Effector CD4-positive, alpha-beta T cell (primary cell): Measurements from ENCODE around the gene LGALS4.
"Not testable (repeated sequence)": the region's sequence is repeated elsewhere in the genome, so short reads cannot be mapped to it uniquely, and the experiment has no call there.

Experiments
- DNase-seq: peaks from one replicate; pipeline ENCODE4 v3.0.0-alpha.2; 2020

Gene LGALS4

GRCh38 chr19:38819231-38819920 is 6.6 kb upstream of the LGALS4 start:
- DNase-seq = no peak

- DNase-seq = no peak
These were observed 4.3 kb upstream of the LGALS4 start for GRCh38 chr19:38817081-38817480.

- no peak for DNase-seq
These were observed 3.5 kb upstream of the LGALS4 start for GRCh38 chr19:38816131-38816750.

- DNase-seq = no peak
These were observed 2.6 kb upstream of the LGALS4 start for GRCh38 chr19:38815059-38816001.

DNA sequence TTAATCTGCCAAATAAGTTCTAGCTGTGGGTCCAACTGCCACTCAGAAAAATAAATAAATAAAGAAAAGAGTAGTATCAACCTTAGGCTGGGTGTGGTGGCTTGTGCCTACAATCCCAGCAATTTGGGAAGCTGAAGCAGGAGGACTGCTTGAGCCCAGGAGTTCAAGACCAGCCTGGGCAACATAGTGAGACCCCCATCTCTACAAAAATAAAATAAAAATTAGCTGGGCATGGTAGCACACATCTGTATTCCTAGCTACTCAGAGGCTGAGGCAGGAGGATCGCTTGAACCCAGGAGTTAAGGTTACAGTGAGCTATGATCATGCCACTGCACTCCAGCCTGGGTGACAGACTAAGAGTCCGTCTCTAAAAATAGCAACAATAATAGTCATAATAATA is 1.2 kb upstream of the LGALS4 start:
- not testable (repeated sequence) for DNase-seq

- DNase-seq = no peak
These were observed 578 bp upstream of the LGALS4 start for GRCh38 chr19:38813323-38813722.

- DNase-seq = no peak
These were observed 520 bp downstream of the LGALS4 start for GRCh38 chr19:38812009-38812840.

DNA sequence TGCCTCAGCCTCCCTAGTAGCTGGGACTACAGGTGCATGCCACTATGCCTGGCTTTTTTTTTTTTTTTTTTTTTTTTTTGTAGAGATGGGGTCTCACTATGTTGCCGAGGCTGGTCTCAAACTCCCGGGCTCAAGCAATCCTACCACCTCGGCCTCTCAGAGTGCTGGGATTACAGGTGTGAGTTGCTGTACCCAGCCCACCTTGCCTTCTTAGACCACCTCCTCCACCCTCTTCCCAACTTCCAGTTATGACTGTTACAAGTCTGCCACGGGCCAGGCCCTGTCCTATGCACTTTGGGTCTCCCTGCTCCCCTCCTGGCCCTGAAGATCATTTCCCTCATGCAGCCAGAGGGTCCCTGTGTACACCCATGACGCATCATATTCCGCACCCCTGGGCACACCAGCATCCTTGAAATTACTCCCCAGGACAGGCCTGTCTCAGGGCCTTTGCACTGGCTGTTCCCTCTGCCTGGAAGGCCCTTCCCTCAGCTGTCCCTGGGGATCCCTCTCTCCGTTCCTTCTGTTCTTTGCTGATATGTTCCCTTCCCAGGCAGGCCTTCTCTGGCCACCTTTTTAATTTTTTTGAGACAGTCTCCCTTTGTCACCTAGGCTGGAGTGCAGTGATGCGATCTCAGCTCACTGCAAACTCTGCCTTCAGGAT is 3.0 kb downstream of the LGALS4 start:
- DNase-seq = no peak

- no peak for DNase-seq
These were observed 4.0 kb downstream of the LGALS4 start for GRCh38 chr19:38808741-38809140.

GRCh38 chr19:38807374-38808098 is 5.2 kb downstream of the LGALS4 start:
- DNase-seq = not testable (repeated sequence)

GRCh38 chr19:38806371-38806770 is 6.4 kb downstream of the LGALS4 start:
- no peak for DNase-seq

GRCh38 chr19:38805180-38805579 is 7.6 kb downstream of the LGALS4 start:
- no peak for DNase-seq

DNA sequence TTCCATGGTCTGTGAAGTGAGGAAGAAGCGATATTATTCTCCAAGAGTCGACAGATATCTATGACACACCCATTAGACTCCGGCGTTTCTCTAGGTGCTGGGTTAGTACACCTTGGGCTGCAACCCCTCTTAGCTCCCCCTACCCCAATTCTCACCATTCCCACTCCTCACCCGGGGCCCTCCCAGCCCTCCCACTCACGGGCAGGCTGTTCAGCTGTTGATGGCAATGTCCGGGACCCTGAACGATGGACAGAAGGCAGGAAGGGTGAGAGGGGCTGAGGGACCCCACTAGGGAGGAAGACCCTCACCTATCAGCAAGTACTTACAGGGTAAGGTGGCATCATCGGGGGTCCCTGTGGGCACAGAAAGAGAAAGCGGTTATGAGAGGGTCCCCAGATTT is 9.2 kb downstream of the LGALS4 start:
- no peak for DNase-seq

DNA sequence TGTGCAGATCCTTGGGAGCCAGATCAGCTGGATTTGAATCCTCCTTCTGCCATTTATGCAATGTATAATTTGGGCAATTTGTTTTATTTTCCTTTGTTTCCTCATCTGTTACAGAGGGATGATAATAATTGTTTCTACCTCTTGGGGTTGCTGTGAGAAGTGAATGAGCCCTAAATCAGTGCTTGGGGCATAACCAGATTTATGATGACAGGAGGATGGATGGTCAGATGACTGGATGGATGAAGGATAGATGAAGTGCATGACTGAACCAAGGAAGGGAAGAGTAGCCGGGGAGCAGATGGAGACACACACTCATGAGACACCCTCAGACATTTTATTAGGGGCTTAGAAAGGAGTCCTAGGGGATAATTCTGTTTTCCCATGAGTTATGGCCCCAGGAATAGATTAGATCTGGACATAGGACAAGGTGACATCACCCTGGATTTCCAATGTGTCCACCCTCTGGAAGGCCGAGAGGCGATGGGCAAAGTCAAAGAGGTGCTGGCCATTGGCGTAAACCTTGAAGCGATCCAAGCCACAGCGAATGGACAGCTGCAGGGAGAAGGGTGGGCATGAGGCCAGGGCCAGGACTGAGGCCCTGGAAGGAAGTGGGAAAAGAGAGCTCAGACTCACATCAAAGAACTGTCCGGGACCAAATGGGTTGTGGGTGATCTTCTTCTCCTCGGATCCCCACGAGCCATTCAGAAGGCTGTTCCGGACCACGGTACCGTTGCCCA is 11.2 kb downstream of the LGALS4 start:
- no peak for DNase-seq

DNA sequence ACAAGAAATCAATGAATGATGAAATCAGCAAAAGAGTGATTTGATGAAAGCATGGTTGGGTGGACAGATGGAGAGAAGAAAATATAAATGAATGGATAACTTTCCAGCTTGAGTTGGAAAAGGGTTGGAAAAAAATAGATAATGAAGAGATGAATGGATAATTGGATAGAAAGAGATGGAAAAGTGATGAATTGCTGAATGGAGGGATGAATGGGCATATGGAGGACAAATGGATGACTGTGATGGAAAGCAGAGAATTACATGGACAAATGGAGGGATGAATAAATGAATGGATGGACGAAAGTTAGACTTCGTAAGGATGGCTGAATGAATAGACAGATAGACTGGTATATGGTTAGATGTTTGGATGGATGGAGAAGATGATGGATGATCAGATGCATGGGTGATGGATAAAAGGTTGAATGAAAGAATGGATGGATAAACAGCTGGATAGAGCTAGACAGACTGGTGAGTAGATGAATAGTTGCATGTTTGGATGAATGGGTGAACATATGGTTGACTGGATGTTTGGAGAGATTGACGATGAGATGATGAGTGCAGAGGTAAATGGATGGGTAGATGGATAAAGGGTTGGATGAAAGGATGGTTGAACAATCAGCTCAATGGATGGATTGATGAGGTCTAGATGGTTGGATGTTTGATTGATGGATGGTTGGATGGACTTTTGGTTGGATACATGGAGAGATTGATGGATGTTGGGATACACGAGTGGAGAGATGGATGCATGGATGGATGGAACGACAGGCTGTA is 12.0 kb downstream of the LGALS4 start:
- no peak for DNase-seq

DNA sequence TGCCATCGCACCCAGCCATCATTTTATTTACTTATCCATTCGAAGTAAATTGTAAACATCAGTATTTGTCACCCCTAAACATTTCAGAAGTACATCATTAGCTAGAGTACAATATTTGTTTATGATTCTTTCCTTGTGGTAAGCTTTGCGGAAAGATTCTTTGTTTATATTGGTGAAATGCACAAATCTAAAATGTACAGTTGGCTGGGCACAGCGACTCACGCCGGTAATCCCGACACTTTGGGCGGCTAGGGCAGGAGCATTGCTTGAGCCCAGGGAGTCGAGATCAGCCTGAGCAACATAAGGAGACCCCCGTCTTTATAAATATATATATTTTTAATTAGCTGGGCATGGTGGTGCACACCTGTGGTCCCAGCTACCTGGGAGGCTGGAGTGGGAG is 13.6 kb downstream of the LGALS4 start:
- DNase-seq = no peak

- not testable (repeated sequence) for DNase-seq
These were observed 15.0 kb downstream of the LGALS4 start for GRCh38 chr19:38797781-38798180.

- DNase-seq = no peak
These were observed 16.6 kb downstream of the LGALS4 start for GRCh38 chr19:38796154-38796553.

DNA sequence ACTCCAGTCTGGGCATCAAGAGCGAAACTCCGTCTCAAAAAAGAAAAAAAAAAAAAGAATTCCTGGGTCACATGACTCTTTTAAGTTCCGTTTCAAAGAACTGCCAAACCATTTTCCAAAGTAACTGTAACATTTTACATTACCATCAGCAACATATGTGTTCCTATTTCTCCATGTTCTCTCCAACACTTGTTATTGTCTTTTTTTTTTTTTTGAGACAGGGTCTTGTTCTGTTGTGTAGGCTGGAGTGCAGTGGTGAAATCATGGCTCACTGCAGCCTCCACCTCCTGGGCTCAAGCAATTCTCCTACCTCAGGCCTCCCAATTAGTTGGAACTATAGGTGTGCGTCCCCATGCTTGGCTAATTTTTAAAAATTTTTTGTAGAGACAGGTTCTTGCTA is 17.2 kb downstream of the LGALS4 start:
- DNase-seq = no peak

DNA sequence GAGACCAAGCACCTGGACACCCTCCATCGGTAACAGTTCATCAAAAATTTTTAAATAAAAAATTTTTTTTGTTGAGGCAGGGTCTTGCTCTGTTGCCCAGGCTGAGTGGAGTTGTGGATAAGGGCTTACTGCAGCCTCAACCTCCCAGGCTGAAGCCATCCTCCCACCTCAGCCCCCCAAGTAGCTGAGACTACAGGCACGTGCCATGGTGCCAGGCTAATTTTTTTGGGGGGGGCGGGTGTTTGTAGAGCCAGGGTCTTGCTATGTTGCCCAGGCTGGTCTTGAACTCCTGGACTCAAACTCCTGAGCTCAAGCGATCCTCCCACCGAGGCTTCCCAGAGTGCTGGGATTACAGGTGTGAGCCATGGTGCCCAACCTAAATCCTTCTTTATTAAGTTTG is 19.1 kb downstream of the LGALS4 start:
- no peak for DNase-seq
